Psoas muscle (tissue), 8 donors: Measurements from ENCODE around the gene CDK17. TPM values are rescaled to one million over a fixed set of nuclear protein-coding genes. Genes with fewer than 3 reads are reported as not detected.
"Not testable (repeated sequence)": the region's sequence is repeated elsewhere in the genome, so short reads cannot be mapped to it uniquely, and the experiment has no call there.

ENCODE experiments used
- ATAC-seq, 4 donors: fragments of 200-7000 bp; cut with Tn5 transposase; one replicate each; pipeline ENCODE4 v1.9.1; 2020; ENCODE audit warnings: moderate library complexity in 3 of 4, mild to moderate bottlenecking in 2 of 4
- DNase-seq, 2 donors: peaks; one replicate each; pipeline ENCODE4 v3.0.0-alpha.2; 2020
- H3K27ac ChIP-seq: fragments of 200-600 bp; one replicate; pipeline ENCODE4 v1.8.0; 2022
- H3K27me3 ChIP-seq, 3 donors: fragments of 200-600 bp in 1 of 3; one replicate each; pipeline versions ENCODE4 v1.6.1 to v1.8.0; 2013 to 2022; ENCODE audit warnings: low read length in 2 of 3, mild to moderate bottlenecking in 2 of 3, moderate library complexity in 1 of 3; ENCODE audit not compliant: insufficient read depth in 3 of 3
- H3K36me3 ChIP-seq, 2 donors: fragments of 200-600 bp in 1 of 2; one replicate each; pipeline versions ENCODE4 v1.6.1 to v1.8.0; 2013 to 2022; ENCODE audit warnings: low read depth in 1 of 2, mild to moderate bottlenecking in 1 of 2, moderate library complexity in 1 of 2; ENCODE audit not compliant: insufficient read depth in 1 of 2
- H3K4me1 ChIP-seq: fragments of 200-600 bp; one replicate; pipeline ENCODE4 v1.8.0; 2022
- H3K4me3 ChIP-seq: fragments of 200-600 bp; one replicate; pipeline ENCODE4 v1.8.0; 2022; ENCODE audit warnings: mild to moderate bottlenecking
- H3K9me3 ChIP-seq: fragments of 200-600 bp; one replicate; pipeline ENCODE4 v1.8.0; 2022
- WGBS, 3 donors: extraction: QIAGEN DNeasy Blood & Tissue Kit; methylation state at CpG; one replicate each; pipeline versions ENCODE4 v1.1.6 to v1.1.7; 2013; 5-methylcytosine and 5-hydroxymethylcytosine counted together
- intact Hi-C, 2 donors: fragments of 100-400 bp; cut with DNase I; formaldehyde crosslinking; loops; one replicate each; pipeline versions ENCODE4 v1.11.0 to v1.14.2; 2022
- polyA plus RNA-seq, 3 donors: library from polyadenylated mRNA; stranded (reverse); fragments of 200-250 nt; gene quantifications; one replicate each; pipeline ENCODE4 v1.2.3, GENCODE V29; 2013
- total RNA-seq, 4 donors: library from RNA; stranded (reverse); fragmentation: NEBNext Ultra II Directional in 2 of 4; extraction: Animal tissue kit (Norgen Biotek cat#: 25700) in 2 of 4; gene quantifications; one replicate each; pipeline versions ENCODE4 v1.2.1 to v1.2.4, GENCODE V29; 2021 to 2023
- TF ChIP-seq, protein P1 (sequence below): fragments of 200-600 bp; IDR thresholded peaks from one replicate; pipeline ENCODE4 v1.8.0; 2022; ENCODE audit warnings: antibody characterized with exemption
- donor health status: healthy with polysubstance abuse.
- donor health status: DM: no; HTN: no; CAD: no; lungs with moderate emphysema.
- donor health status: Bipolar disorder and iron deficiency.
- donor health status: healthy.
- donor health status: DM: yes; HTN: yes; CAD: no.
- donor health status: DM: no; HTN: no; CAD: no.
- donor health status: DM: no; HTN: no; CAD: no.
- donor health status: DM: yes; HTN: yes; CAD: no.

The CDK17 gene
- total and polyA plus RNA-seq, 7 donors = 7.2 to 21.4 (median 13.3) TPM

GRCh38 chr12:96327346-96327745 lies 72.9 kb downstream of the CDK17 start:
- DNase-seq (no peak), ATAC-seq (peak in 3 of 4 donors; percentile 43 to 52 (median 43))
- intact Hi-C loops = no loop called here
- peaks cover 0 to 14% of the 10 kb centered on the region in 2 donors for H3K36me3 ChIP-seq
- H3K9me3 ChIP-seq = no peaks in the 10 kb centered on the region
- WGBS, 3 donors = 36 to 67% (median 40%) methylated on average over 1 of the region's 1 CpG
- peak overlapping the region; percentile 47 for H3K27ac ChIP-seq
- no peaks in the 10 kb centered on the region for H3K27me3 ChIP-seq
- peaks cover 14% of the 10 kb centered on the region for H3K4me1 ChIP-seq
- TF ChIP-seq, protein P1, sequence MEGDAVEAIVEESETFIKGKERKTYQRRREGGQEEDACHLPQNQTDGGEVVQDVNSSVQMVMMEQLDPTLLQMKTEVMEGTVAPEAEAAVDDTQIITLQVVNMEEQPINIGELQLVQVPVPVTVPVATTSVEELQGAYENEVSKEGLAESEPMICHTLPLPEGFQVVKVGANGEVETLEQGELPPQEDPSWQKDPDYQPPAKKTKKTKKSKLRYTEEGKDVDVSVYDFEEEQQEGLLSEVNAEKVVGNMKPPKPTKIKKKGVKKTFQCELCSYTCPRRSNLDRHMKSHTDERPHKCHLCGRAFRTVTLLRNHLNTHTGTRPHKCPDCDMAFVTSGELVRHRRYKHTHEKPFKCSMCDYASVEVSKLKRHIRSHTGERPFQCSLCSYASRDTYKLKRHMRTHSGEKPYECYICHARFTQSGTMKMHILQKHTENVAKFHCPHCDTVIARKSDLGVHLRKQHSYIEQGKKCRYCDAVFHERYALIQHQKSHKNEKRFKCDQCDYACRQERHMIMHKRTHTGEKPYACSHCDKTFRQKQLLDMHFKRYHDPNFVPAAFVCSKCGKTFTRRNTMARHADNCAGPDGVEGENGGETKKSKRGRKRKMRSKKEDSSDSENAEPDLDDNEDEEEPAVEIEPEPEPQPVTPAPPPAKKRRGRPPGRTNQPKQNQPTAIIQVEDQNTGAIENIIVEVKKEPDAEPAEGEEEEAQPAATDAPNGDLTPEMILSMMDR = no peak
- no peak overlapping the region for H3K4me3 ChIP-seq

DNA sequence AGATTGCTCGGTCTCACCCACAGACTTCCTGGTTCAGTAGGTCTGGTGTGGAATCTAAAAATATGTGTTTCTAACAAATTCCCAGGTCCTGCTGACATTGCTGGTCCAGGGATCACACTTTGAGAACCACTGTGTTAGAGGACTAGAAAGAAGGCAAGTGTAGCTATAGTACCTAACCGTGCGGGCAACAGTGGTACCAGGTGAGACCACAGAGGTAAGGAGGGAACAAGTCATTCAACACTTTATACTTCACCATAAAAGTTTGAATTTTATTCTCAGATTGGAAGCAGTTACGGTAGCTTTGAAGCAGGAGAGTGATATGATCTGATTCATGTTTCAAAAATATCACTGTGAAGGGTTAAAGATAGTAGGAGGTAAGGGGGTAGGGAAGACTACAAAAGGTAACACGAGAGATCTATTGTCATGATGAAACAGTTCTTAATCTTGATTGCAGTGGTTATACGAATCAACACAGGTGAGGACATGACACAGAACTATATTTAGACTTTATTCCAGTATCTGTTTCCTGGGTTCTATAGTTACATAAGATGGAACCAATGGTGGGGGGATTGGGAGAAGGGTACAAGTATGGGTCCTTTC lies 73.5 kb downstream of the CDK17 start:
- peak overlapping the region; percentile 47 for H3K27ac ChIP-seq
- intact Hi-C loops = no loop called here
- ATAC-seq = peak; percentile 73 to 84 (median 82)
- H3K4me1 ChIP-seq = peaks cover 14% of the 10 kb centered on the region
- 64 to 69% (median 69%) methylated on average over 6 of the region's 6 CpGs for WGBS, 3 donors
- TF ChIP-seq, protein P1 = no peak
- no peak for DNase-seq
- H3K4me3 ChIP-seq = no peak overlapping the region
- H3K36me3 ChIP-seq = peaks cover 0 to 20% of the 10 kb centered on the region in 2 donors
- H3K27me3 ChIP-seq = no peaks in the 10 kb centered on the region
- no peaks in the 10 kb centered on the region for H3K9me3 ChIP-seq

GRCh38 chr12:96323906-96324305 lies 76.3 kb downstream of the CDK17 start:
- ATAC-seq = no peak

GRCh38 chr12:96322720-96323119 lies 77.5 kb downstream of the CDK17 start:
- Histone ChIP-seq H3K9me3 (no peaks in the 10 kb centered on the region), H3K4me1 (peaks cover 14% of the 10 kb centered on the region), H3K4me3 (no peak overlapping the region), H3K27me3 (no peaks in the 10 kb centered on the region), H3K36me3 (peaks cover 0 to 20% of the 10 kb centered on the region in 2 donors), H3K27ac (no peak overlapping the region)
- DNase-seq = no peak
- intact Hi-C loops = no loop called here
- no peak for ATAC-seq
- 87 to 97% (median 89%) methylated on average over 1 of the region's 1 CpG for WGBS, 3 donors
- TF ChIP-seq, protein P1 = no peak

More at GRCh38 chr12:96323906-96324305, 76.3 kb downstream of the CDK17 start:
- Histone ChIP-seq H3K4me1 (peaks cover 14% of the 10 kb centered on the region), H3K9me3 (no peaks in the 10 kb centered on the region), H3K27ac (no peak overlapping the region), H3K36me3 (peaks cover 0 to 20% of the 10 kb centered on the region in 2 donors), H3K4me3 (no peak overlapping the region), H3K27me3 (no peaks in the 10 kb centered on the region)
- DNase-seq = no peak
- intact Hi-C loops = no loop called here
- 74 to 76% (median 75%) methylated on average over 3 of the region's 3 CpGs for whole genome bisulfite sequencing, 3 donors
- TF ChIP-seq, protein P1 = no peak

DNA sequence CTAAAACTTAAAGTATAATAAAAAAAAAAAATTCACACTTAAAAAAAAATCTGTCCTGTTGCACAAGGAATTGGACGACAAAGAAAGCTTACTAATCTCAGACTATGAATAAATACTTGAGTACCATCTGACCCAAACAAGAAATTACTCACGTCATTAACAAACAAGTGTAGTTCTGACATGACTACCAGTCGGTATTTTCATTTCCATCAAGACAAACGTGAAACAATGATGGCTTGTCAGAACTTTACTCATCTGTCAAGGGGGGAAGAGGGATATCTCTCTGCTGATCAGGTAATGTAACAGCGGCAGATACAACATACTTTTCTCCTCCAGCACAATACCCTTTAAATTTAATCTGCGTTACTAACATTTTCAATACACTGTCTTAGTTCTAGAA lies 78.3 kb downstream of the CDK17 start:
- no peak overlapping the region for H3K27ac ChIP-seq
- no peaks in the 10 kb centered on the region for H3K27me3 ChIP-seq
- no peak for DNase-seq
- ATAC-seq = no peak
- TF ChIP-seq, protein P1 = no peak
- H3K4me3 ChIP-seq = no peak overlapping the region
- H3K9me3 ChIP-seq = no peaks in the 10 kb centered on the region
- intact Hi-C loops = no loop called here
- WGBS, 3 donors = 89 to 96% (median 94%) methylated on average over 6 of the region's 6 CpGs
- peaks cover 0 to 20% of the 10 kb centered on the region in 2 donors for H3K36me3 ChIP-seq
- peaks cover 8% of the 10 kb centered on the region for H3K4me1 ChIP-seq

DNA sequence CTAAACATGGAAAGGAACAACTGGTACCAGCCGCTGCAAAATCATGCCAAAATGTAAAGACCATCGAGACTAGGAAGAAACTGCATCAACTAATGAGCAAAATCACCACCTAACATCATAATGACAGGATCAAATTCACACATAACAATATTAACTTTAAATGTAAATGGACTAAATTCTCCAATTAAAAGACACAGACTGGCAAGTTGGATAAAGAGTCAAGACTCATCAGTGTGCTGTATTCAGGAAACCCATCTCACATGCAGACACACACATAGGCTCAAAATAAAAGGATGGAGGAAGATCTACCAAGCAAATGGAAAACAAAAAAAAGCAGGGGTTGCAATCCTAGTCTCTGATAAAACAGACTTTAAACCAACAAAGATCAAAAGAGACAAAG lies 82.4 kb downstream of the CDK17 start:
- H3K27ac ChIP-seq, H3K27me3 ChIP-seq, H3K4me1 ChIP-seq, H3K4me3 ChIP-seq, H3K9me3 ChIP-seq, ATAC-seq, intact Hi-C loops, DNase-seq: not testable (repeated sequence)
- WGBS, 3 donors = 71 to 91% (median 86%) methylated on average over 1 to 2 of the region's 2 CpGs
- H3K36me3 ChIP-seq = peaks cover 0 to 14% of the 10 kb centered on the region in 2 donors
